OCI-M1 (cell line): ENCODE data around the gene SDC4.
"Not testable (repeated sequence)": the region's sequence is repeated elsewhere in the genome, so short reads cannot be mapped to it uniquely, and the experiment has no call there.

Source experiments
- DNase-seq: peaks from one replicate; lab custom pipeline; 2025; lab: John Stamatoyannopoulos, UW

The SDC4 gene

DNA sequence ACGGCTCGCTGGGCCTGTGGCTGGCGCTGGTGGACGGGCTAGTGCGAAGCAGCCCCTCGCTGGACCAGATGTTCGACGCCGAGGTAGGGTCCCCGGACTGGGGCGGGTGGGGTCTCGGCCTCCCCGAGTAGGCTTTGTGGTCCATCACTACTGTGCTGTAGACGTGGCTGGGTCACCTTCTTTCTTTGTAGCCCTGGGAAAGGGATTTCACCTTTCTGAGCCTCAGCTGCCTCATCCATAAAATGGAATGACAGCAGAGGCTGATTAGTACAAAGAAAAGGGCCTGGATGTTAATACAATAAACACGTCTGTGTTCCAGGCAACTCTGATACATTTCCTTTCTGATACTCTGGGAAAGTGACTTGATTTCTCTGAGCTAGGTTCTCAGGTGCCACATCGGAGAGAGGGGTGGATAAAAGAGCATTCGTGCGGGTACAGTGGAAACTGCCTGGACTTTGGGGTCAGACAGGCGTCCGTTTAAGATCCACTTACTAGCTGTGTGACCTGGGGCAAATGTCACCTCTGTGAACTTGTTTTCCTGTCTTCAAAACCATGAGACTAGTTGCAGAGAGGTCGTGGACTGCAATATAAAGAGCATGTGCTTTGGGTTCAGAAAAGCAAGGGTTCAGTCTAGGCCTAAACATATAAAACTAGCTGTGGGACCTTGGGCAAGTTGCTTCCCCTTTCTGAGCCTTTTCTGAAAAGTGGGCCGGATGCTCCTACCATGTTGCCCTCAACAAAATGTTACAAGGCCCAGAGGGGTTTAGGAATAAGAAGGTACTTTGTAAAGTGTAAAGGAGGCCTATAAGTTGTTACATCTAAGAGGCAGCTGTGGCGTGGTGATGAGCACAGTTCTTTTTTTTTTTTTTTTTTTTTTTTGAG is 15.6 kb upstream of the SDC4 start:
- DNase-seq: no peak

DNA sequence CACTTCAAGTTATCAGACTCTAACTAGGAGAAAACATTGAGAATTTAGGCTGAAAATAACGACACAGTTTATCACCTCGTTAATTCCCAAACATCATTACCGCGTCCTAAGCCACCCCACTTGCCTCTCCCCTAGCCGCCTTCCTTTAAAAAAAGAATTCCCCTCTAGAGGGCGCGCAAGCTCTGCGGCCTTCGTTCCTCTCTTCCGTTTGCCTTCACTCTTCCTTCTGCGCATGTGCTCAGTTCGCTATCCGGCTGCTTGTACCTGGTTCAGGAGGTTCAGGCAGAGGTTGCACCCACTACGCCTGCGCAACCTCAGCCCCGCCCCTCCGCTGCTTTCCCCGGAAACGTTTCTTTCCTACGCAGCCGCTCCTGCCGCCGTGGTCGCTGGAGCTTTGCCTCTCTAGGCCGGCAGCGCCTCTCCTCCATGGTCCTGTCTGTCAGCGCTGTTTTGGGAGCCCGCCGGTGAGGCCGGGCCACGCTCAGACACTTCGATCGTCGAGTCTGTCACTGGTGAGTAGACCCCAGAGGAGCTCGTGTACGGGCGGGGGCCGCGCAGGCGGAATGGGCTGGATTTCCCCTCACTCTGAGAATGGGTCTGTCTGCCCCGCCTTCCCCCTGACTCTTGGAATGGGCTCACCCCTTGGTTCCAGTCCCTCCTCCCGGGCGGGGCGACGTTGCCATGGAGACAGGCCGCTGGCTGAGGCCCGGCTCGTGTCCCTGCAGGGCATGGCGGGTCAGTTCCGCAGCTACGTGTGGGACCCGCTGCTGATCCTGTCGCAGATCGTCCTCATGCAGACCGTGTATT is 14.8 kb upstream of the SDC4 start, which contains the start of gene SYS1:
Gene SYS1 (plus strand): TSS at position 353 of the 807 bp plus-strand sequence. CDS start 376 bp downstream, at position 729.
- peak; percentile 99 for DNase-seq

GRCh38 chr20:45361793-45362192 is 13.6 kb upstream of the SDC4 start:
- peak; percentile 22 for DNase-seq

- no peak for DNase-seq
Observed at GRCh38 chr20:45359406-45360148, 11.4 kb upstream of the SDC4 start.

- no peak for DNase-seq
Observed at GRCh38 chr20:45359069-45359405, 10.8 kb upstream of the SDC4 start.

DNA sequence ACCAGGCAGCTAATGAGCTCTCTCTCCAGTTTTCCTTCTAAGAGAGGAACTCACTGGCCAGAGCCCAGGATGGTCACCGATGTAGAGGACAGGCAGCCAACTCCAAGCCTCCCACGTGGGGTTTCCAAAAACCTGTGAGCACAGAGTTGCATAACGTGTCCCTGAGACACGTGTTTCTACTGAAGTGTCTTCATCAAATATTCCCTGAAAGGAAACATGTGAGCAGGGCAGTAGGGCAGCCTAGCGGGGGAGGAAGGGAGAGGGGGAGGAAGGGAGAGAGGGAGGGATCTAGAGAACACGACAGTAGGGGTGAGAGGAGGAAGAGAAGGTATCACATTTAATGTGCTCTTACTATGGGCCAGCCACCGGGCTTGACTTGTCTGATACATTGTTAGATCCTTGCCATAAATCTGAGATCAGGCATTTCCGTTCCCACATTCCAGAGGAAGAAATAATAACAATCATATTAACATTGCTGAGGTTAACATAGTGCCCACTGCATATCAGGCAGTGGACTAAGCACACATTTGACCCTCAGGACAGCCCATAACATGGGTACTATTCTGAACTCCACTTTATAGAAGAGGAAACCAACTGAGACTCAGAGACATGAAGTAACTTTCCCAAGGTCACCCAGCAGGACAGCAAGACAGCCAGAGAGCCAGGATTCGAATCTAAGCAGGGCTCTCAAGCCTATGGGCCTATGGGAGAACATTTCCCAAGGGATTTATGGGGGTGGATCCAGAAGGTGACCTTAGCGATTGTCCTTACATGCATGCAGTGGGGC is 10.3 kb upstream of the SDC4 start:
- peak; percentile 57 for DNase-seq

DNA sequence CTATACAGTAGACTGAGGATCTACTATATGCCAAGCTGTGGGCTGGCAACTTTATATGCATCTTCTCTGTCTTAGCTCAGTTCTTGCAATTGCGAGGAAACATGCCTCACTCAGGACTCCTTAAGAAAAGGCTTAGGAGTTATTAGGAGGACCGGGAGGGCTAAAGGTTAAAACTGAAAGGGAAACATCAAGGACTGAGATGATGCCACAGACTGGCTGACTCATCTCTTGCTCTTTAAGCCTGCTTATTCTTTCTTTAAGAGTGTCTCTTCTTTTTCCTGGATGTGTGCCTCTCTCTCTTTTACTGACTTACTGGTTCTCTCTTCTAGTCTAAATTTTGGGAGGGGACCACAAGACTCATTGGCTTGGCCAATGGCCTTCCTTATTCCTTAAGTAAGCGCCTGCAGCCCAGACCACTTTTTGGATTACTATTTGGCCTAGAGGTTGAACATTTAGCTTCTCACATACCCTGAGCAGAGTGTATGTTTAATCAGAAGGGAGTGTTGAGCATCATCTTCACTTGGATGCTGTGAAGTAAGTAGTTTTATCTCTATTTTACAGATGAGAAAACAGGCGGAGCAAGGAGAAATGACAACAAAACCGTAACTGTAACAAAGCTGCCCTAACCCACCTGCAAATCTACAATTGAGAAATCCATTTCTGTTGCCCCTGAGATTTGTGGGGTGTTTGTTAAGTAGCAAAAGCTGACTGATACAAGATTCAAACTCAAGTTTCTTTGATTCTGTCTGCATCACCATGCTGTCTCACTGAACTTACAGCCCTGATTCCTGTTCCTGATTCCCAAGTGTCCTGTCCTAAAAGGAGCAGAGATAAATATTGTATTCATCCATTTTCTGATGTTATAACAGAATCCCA is 7.2 kb upstream of the SDC4 start:
- DNase-seq: peak; percentile 35

GRCh38 chr20:45354423-45355208 is 6.4 kb upstream of the SDC4 start:
- DNase-seq: no peak

DNA sequence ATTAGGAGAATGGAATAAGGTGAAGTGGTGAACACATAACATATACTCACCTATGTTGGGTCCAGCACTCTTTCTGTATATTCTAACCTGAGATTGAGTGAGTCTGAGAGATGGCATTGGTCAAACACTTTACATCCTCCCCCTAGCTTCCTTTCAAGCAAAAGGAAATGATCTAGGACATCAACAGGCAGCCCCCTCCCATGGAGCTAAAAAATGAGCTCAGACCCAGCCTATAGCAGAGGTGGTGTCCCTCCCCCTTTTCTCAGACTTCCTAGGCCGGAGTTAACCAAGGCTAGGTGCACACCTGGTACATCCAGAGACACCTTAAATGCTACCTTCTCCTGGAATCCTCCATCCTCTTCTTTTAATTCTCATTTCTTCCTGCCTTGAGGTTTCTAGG is 5.5 kb upstream of the SDC4 start:
- no peak for DNase-seq

GRCh38 chr20:45352729-45353128 is 4.5 kb upstream of the SDC4 start:
- no peak for DNase-seq

DNA sequence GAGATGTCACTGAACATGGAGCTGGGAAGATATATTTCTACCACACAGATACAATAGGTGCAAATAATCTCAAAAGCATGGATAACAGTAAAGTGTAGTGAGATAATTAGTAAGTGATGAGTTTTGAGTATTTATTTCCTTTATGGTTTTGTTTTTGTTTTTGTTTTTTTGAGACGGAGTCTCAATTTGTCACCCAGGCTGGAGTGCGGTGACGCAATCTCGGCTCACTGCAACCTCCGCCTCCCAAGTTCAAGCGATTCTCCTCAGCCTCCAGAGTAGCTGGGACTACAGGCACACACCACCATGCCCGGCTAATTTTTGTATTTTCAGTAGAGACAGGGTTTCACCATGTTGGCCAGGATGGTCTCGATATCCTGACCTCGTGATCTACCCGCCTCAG is 2.6 kb upstream of the SDC4 start:
- DNase-seq: not testable (repeated sequence)

GRCh38 chr20:45350217-45350616 is 2.0 kb upstream of the SDC4 start:
- DNase-seq: no peak

- DNase-seq: no peak
Observed at GRCh38 chr20:45347297-45347935, 808 bp downstream of the SDC4 start.

DNA sequence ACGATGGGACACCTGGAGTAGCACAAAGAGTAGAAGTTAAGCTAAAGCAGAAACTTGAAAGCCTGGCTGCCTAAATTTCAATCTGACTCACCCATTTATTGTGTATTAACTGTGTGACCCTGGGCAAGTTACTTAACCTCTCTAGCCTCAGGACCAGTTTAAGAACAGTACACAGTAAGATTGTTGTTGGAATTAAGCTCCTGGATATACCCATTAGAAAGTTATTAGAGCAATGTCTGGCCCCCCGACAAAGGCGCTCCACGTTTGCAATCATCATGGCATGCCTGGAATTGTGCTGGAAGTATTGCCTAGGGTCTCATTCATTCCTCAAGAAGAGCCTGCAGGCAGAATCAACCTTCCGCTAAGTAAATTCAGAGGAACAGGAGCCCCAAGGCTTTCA is 1.4 kb downstream of the SDC4 start:
- DNase-seq: no peak

GRCh38 chr20:45346291-45346718 is 1.9 kb downstream of the SDC4 start:
- DNase-seq: peak; percentile 9

DNA sequence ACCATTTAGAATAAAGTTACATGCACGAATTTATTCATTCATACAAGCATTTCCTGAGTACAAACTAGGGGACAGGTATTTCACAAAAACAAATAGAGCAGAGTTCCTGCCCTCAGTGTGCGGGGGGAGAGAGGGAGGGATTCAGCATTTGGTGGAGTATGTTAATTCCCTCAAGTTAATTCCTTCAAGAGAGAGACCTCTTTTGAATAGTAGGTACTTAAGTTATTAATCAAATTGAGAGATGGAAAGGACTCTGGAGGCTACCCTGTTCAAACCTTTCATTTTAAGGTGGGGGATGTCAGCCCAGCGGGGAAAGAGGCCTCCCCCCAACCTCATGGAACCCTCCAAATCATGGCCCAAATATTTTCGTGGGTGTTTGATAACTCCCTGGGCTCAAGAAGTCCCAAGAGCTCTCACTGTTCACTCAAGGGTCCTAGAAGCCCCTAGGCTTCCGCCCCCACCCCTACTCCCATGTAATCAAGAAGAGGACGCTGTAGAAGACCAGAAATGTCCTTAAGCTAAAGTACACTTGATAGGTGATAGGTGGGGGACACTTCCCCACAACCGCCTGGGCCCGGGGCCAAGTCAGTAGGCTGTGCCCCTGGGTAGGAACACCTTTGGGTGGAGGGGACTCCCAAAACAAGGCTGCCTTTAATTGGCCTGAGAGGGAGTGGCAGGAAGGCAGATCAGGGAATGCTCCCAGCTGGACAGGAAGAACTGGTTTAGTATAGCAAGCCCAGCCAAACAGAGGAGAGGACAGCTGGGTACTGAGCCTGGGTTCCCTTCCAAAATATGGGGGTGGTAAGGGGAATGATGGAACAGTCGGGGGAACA is 2.9 kb downstream of the SDC4 start:
- DNase-seq: no peak

DNA sequence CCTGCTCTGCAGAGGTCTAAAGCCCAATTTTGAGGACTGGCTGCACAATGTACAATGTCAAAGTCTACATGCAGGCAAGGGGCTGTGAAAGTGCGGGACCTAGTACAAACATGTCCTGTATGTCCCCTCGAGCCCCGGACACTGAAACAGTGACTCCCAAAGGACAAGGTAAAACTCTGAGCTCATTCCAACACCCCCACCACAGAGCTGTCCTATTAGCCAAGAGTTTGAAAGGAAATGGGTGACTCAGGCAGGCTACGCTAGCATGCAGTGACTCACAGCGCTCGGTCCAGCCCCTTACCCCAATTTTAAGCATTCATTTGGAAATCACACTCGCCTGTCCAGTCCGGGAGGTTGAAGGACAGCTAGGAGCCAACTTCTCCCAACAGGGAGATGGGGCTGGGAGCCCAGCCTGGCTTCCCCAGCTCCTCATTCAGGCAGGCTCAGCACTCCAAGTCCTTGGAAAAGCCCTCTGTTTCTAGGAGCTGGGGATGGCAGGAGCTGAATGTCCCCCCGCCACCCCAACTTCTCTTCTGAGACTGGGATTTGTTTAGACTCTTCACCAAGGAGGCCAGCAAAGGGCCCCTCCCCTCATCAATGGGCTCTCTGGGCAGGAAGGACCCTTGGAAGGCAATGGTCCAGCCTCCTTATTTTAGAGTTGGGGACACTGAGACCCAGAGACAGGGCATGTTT is 3.9 kb downstream of the SDC4 start:
- no peak for DNase-seq
